Endodermal cell (in vitro differentiated cells): Measurements from ENCODE around the gene SPATA6L. TPM values are rescaled to one million over a fixed set of nuclear protein-coding genes. Genes with fewer than 3 reads are reported as not detected.

ENCODE experiments used
- DNase-seq: peaks from one replicate; pipeline ENCODE4 v3.0.0-alpha.2; 2017
- H3K27ac ChIP-seq: 2 replicates; pipeline ENCODE4 v1.5.1; 2013; ENCODE audit warnings: mild to moderate bottlenecking, low read depth, low read length, moderate library complexity
- H3K27me3 ChIP-seq: 2 replicates; pipeline ENCODE4 v1.6.1; 2013; ENCODE audit warnings: mild to moderate bottlenecking, low read length, moderate library complexity; ENCODE audit not compliant: insufficient read depth, control insufficient read depth, poor library complexity, severe bottlenecking
- H3K36me3 ChIP-seq: 2 replicates; pipeline ENCODE4 v1.7.0; 2013; ENCODE audit warnings: mild to moderate bottlenecking, low read length, moderate library complexity; ENCODE audit not compliant: control insufficient read depth, insufficient read depth
- H3K4me1 ChIP-seq: one replicate; pipeline ENCODE4 v1.7.0; 2013; ENCODE audit warnings: low read length; ENCODE audit not compliant: control insufficient read depth, insufficient read depth
- H3K4me3 ChIP-seq: 2 replicates; pipeline ENCODE4 v1.5.1; 2013; ENCODE audit warnings: mild to moderate bottlenecking, low read length, moderate library complexity
- H3K9ac ChIP-seq: 2 replicates; pipeline ENCODE4 v1.6.1; 2013; ENCODE audit warnings: mild to moderate bottlenecking, low read length, moderate library complexity; ENCODE audit not compliant: poor library complexity, severe bottlenecking; ENCODE audit errors: extremely low read depth
- H3K9me3 ChIP-seq: 2 replicates; pipeline ENCODE4 v1.6.1; 2013; ENCODE audit warnings: mild to moderate bottlenecking, low read length, moderate library complexity; ENCODE audit not compliant: control insufficient read depth
- H3K27ac Mint-ChIP-seq: 2 replicates; pipeline ENCODE4 v1.8.0; 2020; ENCODE audit warnings: mixed read lengths
- H3K27me3 Mint-ChIP-seq: 2 replicates; pipeline ENCODE4 v1.8.0; 2021; ENCODE audit warnings: mild to moderate bottlenecking, mixed read lengths; ENCODE audit not compliant: insufficient read depth
- H3K36me3 Mint-ChIP-seq: 2 replicates; pipeline ENCODE4 v1.8.0; 2020; ENCODE audit warnings: low read depth, mixed read lengths
- H3K4me1 Mint-ChIP-seq: 2 replicates; pipeline ENCODE4 v1.8.0; 2020; ENCODE audit warnings: mixed read lengths
- H3K4me3 Mint-ChIP-seq: 2 replicates; pipeline ENCODE4 v1.8.0; 2020; ENCODE audit warnings: mild to moderate bottlenecking, moderate library complexity, mixed read lengths
- H3K9me3 Mint-ChIP-seq: 2 replicates; pipeline ENCODE4 v1.8.0; 2020; ENCODE audit warnings: mild to moderate bottlenecking, mixed read lengths
- WGBS, 2 experiments: methylation state at CpG; one replicate each; pipeline versions ENCODE4 v1.1.5 to v1.1.7; 2013; ENCODE audit warnings: missing lambda C conversion rate in 2 of 2, mixed read lengths in 1 of 2; ENCODE audit not compliant: insufficient coverage in 1 of 2, insufficient read length in 1 of 2; 5-methylcytosine and 5-hydroxymethylcytosine counted together
- total RNA-seq, 2 donors: library from RNA; stranded (reverse); fragmentation: NEBNext Ultra II Directional in 1 of 2; extraction: Animal tissue kit (Norgen Biotek cat#: 25700) in 1 of 2; gene quantifications; 2 replicates in 1 of 2; 3 replicates in 1 of 2; pipeline ENCODE4 v1.2.1, GENCODE V29; 2021
- TF ChIP-seq, protein P1 (sequence below): fragments of 200-600 bp; sonication (generic); conservative IDR thresholded peaks from 2 replicates; pipeline ENCODE4 v1.5.0; 2021; ENCODE audit warnings: antibody characterized with exemption, mild to moderate bottlenecking

Gene SPATA6L
- total RNA-seq, 2 donors from 2014 or later, result 1.2 to 2.0 TPM

DNA sequence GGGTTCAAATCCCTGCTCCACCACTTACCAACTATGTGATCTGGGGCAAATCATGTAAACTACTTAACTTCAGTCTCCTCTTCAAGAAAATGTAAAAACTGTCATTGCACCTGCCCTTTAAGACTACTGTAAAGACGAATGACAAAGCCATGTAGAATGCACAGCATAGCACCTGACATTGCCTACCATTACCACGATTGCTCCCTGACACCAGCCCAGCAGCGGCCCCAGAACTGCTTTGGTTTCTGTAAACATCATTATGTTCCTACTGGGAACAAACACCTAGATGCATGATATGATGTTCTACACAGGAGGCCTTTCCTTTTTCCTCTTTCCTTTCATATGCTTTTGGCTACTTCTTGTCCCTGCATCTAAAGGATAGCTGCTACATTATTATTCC lies 27.3 kb downstream of the SPATA6L start:
- 74 to 82% methylated on average over 2 to 3 of the region's 3 CpGs for WGBS, 2 experiments
- Histone ChIP-seq H3K4me1 (no peaks in the 10 kb centered on the region), H3K27ac (no peak overlapping the region), H3K9ac (no peak overlapping the region), H3K36me3 (no peaks in the 10 kb centered on the region), H3K27me3 (no peaks in the 10 kb centered on the region), H3K9me3 (no peaks in the 10 kb centered on the region), H3K4me3 (no peak overlapping the region)
- DNase-seq, result no peak
- no peaks in the 10 kb centered on the region for H3K27me3 Mint-ChIP-seq
- TF ChIP-seq, protein P1, sequence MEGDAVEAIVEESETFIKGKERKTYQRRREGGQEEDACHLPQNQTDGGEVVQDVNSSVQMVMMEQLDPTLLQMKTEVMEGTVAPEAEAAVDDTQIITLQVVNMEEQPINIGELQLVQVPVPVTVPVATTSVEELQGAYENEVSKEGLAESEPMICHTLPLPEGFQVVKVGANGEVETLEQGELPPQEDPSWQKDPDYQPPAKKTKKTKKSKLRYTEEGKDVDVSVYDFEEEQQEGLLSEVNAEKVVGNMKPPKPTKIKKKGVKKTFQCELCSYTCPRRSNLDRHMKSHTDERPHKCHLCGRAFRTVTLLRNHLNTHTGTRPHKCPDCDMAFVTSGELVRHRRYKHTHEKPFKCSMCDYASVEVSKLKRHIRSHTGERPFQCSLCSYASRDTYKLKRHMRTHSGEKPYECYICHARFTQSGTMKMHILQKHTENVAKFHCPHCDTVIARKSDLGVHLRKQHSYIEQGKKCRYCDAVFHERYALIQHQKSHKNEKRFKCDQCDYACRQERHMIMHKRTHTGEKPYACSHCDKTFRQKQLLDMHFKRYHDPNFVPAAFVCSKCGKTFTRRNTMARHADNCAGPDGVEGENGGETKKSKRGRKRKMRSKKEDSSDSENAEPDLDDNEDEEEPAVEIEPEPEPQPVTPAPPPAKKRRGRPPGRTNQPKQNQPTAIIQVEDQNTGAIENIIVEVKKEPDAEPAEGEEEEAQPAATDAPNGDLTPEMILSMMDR, result no peak
- no peaks in the 10 kb centered on the region for H3K36me3 Mint-ChIP-seq
- no peak overlapping the region for H3K27ac Mint-ChIP-seq
- no peaks in the 10 kb centered on the region for H3K9me3 Mint-ChIP-seq
- no peak overlapping the region for H3K4me3 Mint-ChIP-seq
- H3K4me1 Mint-ChIP-seq, result peaks cover 10% of the 10 kb centered on the region

DNA sequence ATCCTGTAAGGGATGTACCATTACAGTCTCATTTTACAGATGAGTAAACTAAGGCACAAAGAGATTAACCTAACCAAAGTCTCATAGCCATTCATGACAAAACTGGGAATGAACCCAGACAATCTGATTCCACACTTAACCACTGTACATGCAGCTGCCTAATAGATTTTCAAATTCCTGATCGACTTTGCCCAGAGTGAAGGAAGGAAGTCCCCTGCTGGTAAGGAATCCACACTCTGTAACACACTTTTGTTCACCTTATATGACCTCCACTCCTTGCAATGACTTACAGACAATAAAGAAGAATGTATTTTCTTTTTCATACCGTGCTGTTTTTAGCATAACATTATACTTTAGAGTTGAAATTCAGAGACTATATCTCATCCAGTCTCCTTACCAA lies 35.4 kb downstream of the SPATA6L start:
- H3K27ac ChIP-seq, result no peak overlapping the region
- no peak for DNase-seq
- H3K36me3 Mint-ChIP-seq, result no peaks in the 10 kb centered on the region
- 33 to 40% methylated on average over 1 to 2 of the region's 2 CpGs for WGBS, 2 experiments
- no peaks in the 10 kb centered on the region for H3K27me3 ChIP-seq
- H3K9ac ChIP-seq, result no peak overlapping the region
- H3K4me3 ChIP-seq, result no peak overlapping the region
- no peak overlapping the region for H3K27ac Mint-ChIP-seq
- TF ChIP-seq, protein P1, result peak; percentile 27
- no peaks in the 10 kb centered on the region for H3K36me3 ChIP-seq
- no peaks in the 10 kb centered on the region for H3K9me3 Mint-ChIP-seq
- peaks cover 11% of the 10 kb centered on the region for H3K4me1 Mint-ChIP-seq
- H3K4me1 ChIP-seq, result no peaks in the 10 kb centered on the region
- no peaks in the 10 kb centered on the region for H3K27me3 Mint-ChIP-seq
- H3K9me3 ChIP-seq, result no peaks in the 10 kb centered on the region
- no peak overlapping the region for H3K4me3 Mint-ChIP-seq

DNA sequence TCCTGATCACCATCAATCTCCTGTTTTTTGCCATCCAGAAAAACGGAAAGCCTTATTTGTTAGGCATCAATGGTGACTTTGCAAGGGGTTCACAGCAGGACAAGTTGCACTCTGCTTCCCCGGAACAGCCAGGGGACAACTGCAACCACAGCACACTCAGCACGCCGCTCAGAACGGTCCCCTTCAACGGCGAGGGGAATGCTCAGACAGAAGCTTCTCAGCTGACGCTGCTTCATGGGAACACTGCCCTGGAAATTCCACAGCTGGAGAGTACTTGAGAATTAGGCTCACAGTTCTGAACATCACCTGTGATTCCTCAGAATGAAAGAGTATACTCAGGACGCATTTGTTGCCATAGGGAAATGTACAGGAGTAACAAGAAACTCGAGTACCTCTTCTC lies 44.3 kb downstream of the SPATA6L start:
- Histone ChIP-seq H3K9me3 (no peaks in the 10 kb centered on the region), H3K27me3 (no peaks in the 10 kb centered on the region), H3K36me3 (no peaks in the 10 kb centered on the region), H3K4me3 (no peak overlapping the region), H3K9ac (no peak overlapping the region), H3K27ac (no peak overlapping the region), H3K4me1 (peaks cover 4% of the 10 kb centered on the region)
- H3K27ac Mint-ChIP-seq, result peak overlapping the region; percentile 55
- H3K9me3 Mint-ChIP-seq, result no peaks in the 10 kb centered on the region
- H3K4me3 Mint-ChIP-seq, result no peak overlapping the region
- no peaks in the 10 kb centered on the region for H3K27me3 Mint-ChIP-seq
- peak; percentile 62 for DNase-seq
- H3K4me1 Mint-ChIP-seq, result peaks cover 20% of the 10 kb centered on the region
- no peaks in the 10 kb centered on the region for H3K36me3 Mint-ChIP-seq
- 65 to 77% methylated on average over 6 to 10 of the region's 10 CpGs for WGBS, 2 experiments
- TF ChIP-seq, protein P1, result no peak
